Measurements from ENCODE around the gene MEST.

- TF ChIP-seq CTCF (IDR thresholded peaks at IDR 0.05; ENCODE audit: low read length) (no peak), EZH2 (IDR thresholded peaks at IDR 0.05; ENCODE audit: borderline replicate concordance, low read length) (no peak)
Measured at GRCh38 chr7:130524628-130525027, 32.7 kb downstream of the MEST start.
